HepG2 (cell line): Measurements from ENCODE around the gene H3-3A. TPM values are rescaled to one million over a fixed set of nuclear protein-coding genes. Genes with fewer than 3 reads are reported as not detected.

Experiments
- ATAC-seq: fragments of 200-7000 bp; cut with Tn5 transposase; 3 replicates; pipeline ENCODE4 v1.9.1; 2020; ENCODE audit warnings: mild to moderate bottlenecking, moderate library complexity
- BruUV-seq: library from RNA; stranded (reverse); fragments of 400-500 nt; replicated peaks from 2 replicates; lab custom pipeline; 2021; lab: Mats Ljungman, UMichigan
- CTCF ChIA-PET: fragments of 300-600 bp; formaldehyde crosslinking; extraction: SDS; loops from one replicate; lab custom pipeline; 2021; ENCODE audit warnings: low total read pairs, inconsistent platforms, low intra/inter-chr PET ratio; lab: Yijun Ruan, JAX
- POLR2A ChIA-PET: fragments of 350-600 bp; sonication (Branson Sonifier 250); formaldehyde crosslinking; loops from one replicate; lab custom pipeline; 2020; ENCODE audit warnings: antibody characterized with exemption, inconsistent platforms; lab: Yijun Ruan, JAX
- DNase-seq: peaks from one replicate; pipeline ENCODE4 v3.0.0-alpha.2; 2015; ENCODE audit warnings: low spot score
- FAIRE-seq: peaks from 3 replicates; lab custom pipeline; 2011; peaks lifted over from hg19 to GRCh38; lab: Jason Lieb, UNC
- H2AFZ ChIP-seq: one replicate; pipeline ENCODE4 v1.6.1; 2011; ENCODE audit warnings: low read length, inconsistent platforms
- H3K27ac ChIP-seq: fragments of 300-600 bp; 3 replicates; pipeline ENCODE4 v1.8.0; 2011; ENCODE audit warnings: mixed run types, mild to moderate bottlenecking, mixed read lengths, low read length, inconsistent platforms; ENCODE audit not compliant: insufficient read depth; ENCODE audit errors: extremely low read length
- H3K27me3 ChIP-seq, 2 experiments: fragments of 200-600 bp in 1 of 2; 2 replicates in 1 of 2; 3 replicates in 1 of 2; pipeline versions ENCODE4 v1.6.0 to v1.8.0; 2011; ENCODE audit warnings: low read length in 2 of 2, mild to moderate bottlenecking in 2 of 2, moderate library complexity in 2 of 2, inconsistent platforms in 1 of 2; ENCODE audit not compliant: insufficient read depth in 2 of 2, control insufficient read depth in 1 of 2
- H3K36me3 ChIP-seq, 2 experiments: fragments of 200-600 bp in 1 of 2; replicated peaks in 1 of 2; 2 replicates in 1 of 2; 3 replicates in 1 of 2; pipeline versions ENCODE4 v1.5.1 to v1.8.0; 2011; ENCODE audit warnings: low read length in 2 of 2, inconsistent platforms in 1 of 2; ENCODE audit not compliant: insufficient read depth in 2 of 2, control insufficient read depth in 1 of 2
- H3K4me1 ChIP-seq: 2 replicates; pipeline ENCODE4 v1.5.1; 2012; ENCODE audit warnings: low read length, inconsistent platforms; ENCODE audit not compliant: insufficient read depth
- H3K4me2 ChIP-seq: 2 replicates; pipeline ENCODE4 v1.6.0; 2011; ENCODE audit warnings: low read depth, low read length, inconsistent platforms
- H3K4me3 ChIP-seq, 3 experiments: fragments of 200-600 bp in 1 of 3; sonication (generic), shearing (Covaris generic) in 1 of 3; replicated peaks in 1 of 3; 2 replicates each; pipeline ENCODE4 v1.5.1; 2011 to 2016; ENCODE audit warnings: low read length in 3 of 3, inconsistent platforms in 2 of 3, low read depth in 2 of 3, mild to moderate bottlenecking in 2 of 3, control low read depth in 1 of 3, mixed read lengths in 1 of 3; ENCODE audit not compliant: insufficient read depth in 1 of 3
- H3K79me2 ChIP-seq: one replicate; pipeline ENCODE4 v1.6.1; 2011; ENCODE audit warnings: low read length, inconsistent platforms; ENCODE audit not compliant: insufficient read depth
- H3K9ac ChIP-seq: 2 replicates; pipeline ENCODE4 v1.6.0; 2011; ENCODE audit warnings: mild to moderate bottlenecking, low read depth, low read length, inconsistent platforms; ENCODE audit not compliant: insufficient read depth
- H3K9me3 ChIP-seq: 2 replicates; pipeline ENCODE4 v1.5.1; 2012; ENCODE audit warnings: mild to moderate bottlenecking, low read length
- H4K20me1 ChIP-seq: 2 replicates; pipeline ENCODE4 v1.6.0; 2011; ENCODE audit warnings: inconsistent platforms, mild to moderate bottlenecking, low read length, moderate library complexity; ENCODE audit not compliant: insufficient read depth
- AHR ChIP-seq: IDR thresholded peaks from 2 replicates; pipeline ENCODE4 v1.6.1; 2018; ENCODE audit warnings: missing genetic modification reagents, missing compliant biosample characterization
- ARNT ChIP-seq: fragments of 450-650 bp; IDR thresholded peaks from 2 replicates; pipeline ENCODE4 v1.6.1; 2017
- ELF4 ChIP-seq: sonication (generic); formaldehyde crosslinking; IDR thresholded peaks from 2 replicates; pipeline ENCODE4 v1.5.0; 2020; ENCODE audit warnings: missing genetic modification reagents, mild to moderate bottlenecking, moderate library complexity, borderline replicate concordance
- HDAC6 ChIP-seq: fragments of 200-600 bp; sonication (generic); IDR thresholded peaks from 2 replicates; pipeline ENCODE4 v1.7.0; 2017; ENCODE audit warnings: mild to moderate bottlenecking, antibody characterized with exemption, low read length, low read depth
- HNRNPL ChIP-seq: fragments of 200-400 bp; formaldehyde crosslinking; IDR thresholded peaks from 2 replicates; pipeline ENCODE4 v1.6.1; 2017; ENCODE audit warnings: mild to moderate bottlenecking, low read depth, low read length
- IRX3 ChIP-seq: sonication (generic); formaldehyde crosslinking; IDR thresholded peaks from 2 replicates; pipeline ENCODE4 v1.8.1; 2023; ENCODE audit warnings: mild to moderate bottlenecking, low read depth, missing genetic modification reagents, borderline replicate concordance
- KDM3A ChIP-seq: IDR thresholded peaks from 2 replicates; pipeline ENCODE4 v1.6.1; 2018; ENCODE audit warnings: low read depth, missing compliant biosample characterization
- RXRA ChIP-seq: sonication (generic); formaldehyde crosslinking; IDR thresholded peaks from 2 replicates; pipeline ENCODE4 v1.5.1; 2020; ENCODE audit warnings: missing genetic modification reagents
- SRSF1 ChIP-seq: fragments of 200-400 bp; formaldehyde crosslinking; optimal IDR thresholded peaks from 2 replicates; pipeline ENCODE3; 2017; ENCODE audit warnings: mild to moderate bottlenecking, low read depth, low read length, moderate library complexity
- THAP11 ChIP-seq: IDR thresholded peaks from 2 replicates; pipeline ENCODE4 v1.6.1; 2016; ENCODE audit warnings: missing biosample characterization, missing genetic modification reagents
- ZNF343 ChIP-seq: sonication (generic); formaldehyde crosslinking; IDR thresholded peaks from 2 replicates; pipeline ENCODE4 v1.4.0; 2020; ENCODE audit warnings: mild to moderate bottlenecking, missing genetic modification reagents
- ZNF552 ChIP-seq: sonication (generic); formaldehyde crosslinking; IDR thresholded peaks from 2 replicates; pipeline ENCODE4 v1.9.0; 2022; ENCODE audit warnings: missing genetic modification reagents, mild to moderate bottlenecking, borderline replicate concordance
- ZNF761 ChIP-seq: sonication (generic); formaldehyde crosslinking; conservative IDR thresholded peaks from 2 replicates; pipeline ENCODE4 v1.4.0; 2020; ENCODE audit warnings: mild to moderate bottlenecking, missing genetic modification reagents
- WGBS: methylation state at CpG from one replicate; pipeline ENCODE4 v1.1.6; 2017; ENCODE audit warnings: low lambda C conversion rate; 5-methylcytosine and 5-hydroxymethylcytosine counted together
- in situ Hi-C: cut with HindIII; loops from 2 replicates; pipeline ENCODE4 v1.10.0; 2017; ENCODE audit warnings: low pct_unique_long_range_greater_than_20kb; ENCODE audit not compliant: extremely low pct_ligation_motif_present
- intact Hi-C: fragments of 100-400 bp; cut with micrococcal nuclease; formaldehyde crosslinking; loops from one replicate; pipeline ENCODE4 v1.10.0; 2022; ENCODE audit not compliant: unreplicated experiment
- polyA plus RNA-seq, 8 experiments: library from polyadenylated mRNA; depleted of rRNA in 3 of 8; stranded (reverse) in 7 of 8; unstranded in 1 of 8; fragments of >200 nt; fragmentation: Illumina TruSeq in 4 of 8; extraction: Trizol in 4 of 8; gene quantifications; 2 replicates each; pipeline versions ENCODE4 v1.2.1 to v1.2.3, GENCODE V29; 2011 to 2016; ENCODE audit warnings: low read depth in 4 of 8, missing spikeins in 1 of 8, mixed read lengths in 1 of 8; ENCODE audit not compliant: insufficient read depth in 1 of 8
- total RNA-seq, 5 experiments: library from RNA; depleted of rRNA; stranded (reverse); fragments of >200 nt; fragmentation: Illumina TruSeq; extraction: Trizol; gene quantifications; 2 replicates each; pipeline ENCODE4 v1.2.3, GENCODE V29; 2016; ENCODE audit warnings: low read depth in 1 of 5

H3-3A gene
- total and polyA plus RNA-seq, 2 of the 13 experiments (the other 11 are each of a cell fraction or from before 2014, with no cell fraction given), result 221 to 320 TPM

DNA sequence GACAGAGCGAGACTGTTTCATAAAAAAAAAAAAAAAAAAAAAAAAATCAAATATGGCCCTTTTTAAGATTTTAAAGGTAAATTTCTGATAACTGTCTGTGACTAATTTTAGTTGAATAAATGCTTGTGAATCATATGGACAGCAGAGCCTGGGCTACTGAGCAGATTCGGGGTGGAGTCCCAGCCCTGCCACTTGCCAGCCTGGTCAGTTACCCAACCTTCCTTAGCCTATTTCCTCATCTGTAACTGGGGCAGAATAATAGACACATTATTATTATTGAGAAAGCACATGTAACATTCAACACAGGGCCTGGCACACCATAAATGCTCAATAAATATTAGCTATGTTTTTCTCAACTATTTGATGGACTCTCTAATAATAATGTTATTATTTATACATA is 11.2 kb upstream of the H3-3A start:
- no peaks in the 10 kb centered on the region for H3K9me3 ChIP-seq
- H3K79me2 ChIP-seq, result no peaks in the 10 kb centered on the region
- DNase-seq (no peak), ATAC-seq (no peak), FAIRE-seq (no peak)
- WGBS, result 90% methylated on average over 2 of the region's 2 CpGs
- in situ Hi-C loops (no loop called here), intact Hi-C loops (no loop called here)
- H3K36me3 ChIP-seq, result no peaks in the 10 kb centered on the region
- no peak overlapping the region for H2AFZ ChIP-seq
- H3K27me3 ChIP-seq, result no peaks in the 10 kb centered on the region
- no peak overlapping the region for H3K4me3 ChIP-seq
- H3K4me1 ChIP-seq, result peaks cover 14% of the 10 kb centered on the region
- TF ChIP-seq THAP11 (CRISPR knock-in tag) (no peak), IRX3 (CRISPR knock-in tag) (no peak), ZNF761 (CRISPR knock-in tag) (no peak), HNRNPL (no peak), ELF4 (CRISPR knock-in tag) (no peak), KDM3A (CRISPR knock-in tag) (no peak), HDAC6 (no peak), AHR (CRISPR knock-in tag) (no peak), SRSF1 (no peak), RXRA (CRISPR knock-in tag) (no peak), ZNF343 (CRISPR knock-in tag) (no peak), ARNT (no peak), ZNF552 (CRISPR knock-in tag) (no peak)
- POLR2A ChIA-PET, result interaction anchor here (3.9 kb wide), 1 partner anchor 11 kb away, joined by 15 read pairs; the partner anchor contains the start of gene H3-3A
- BruUV-seq, result no TSS peak
- H3K9ac ChIP-seq, result no peak overlapping the region
- H4K20me1 ChIP-seq, result no peaks in the 10 kb centered on the region
- no peak overlapping the region for H3K4me2 ChIP-seq
- H3K27ac ChIP-seq, result no peak overlapping the region
- CTCF ChIA-PET, result no interaction called here
